ENCODE results near the gene EFNA5. TPM values are rescaled to one million over a fixed set of nuclear protein-coding genes. Genes with fewer than 3 reads are reported as not detected.

The EFNA5 gene
- total and polyA plus RNA-seq, 10 of the 15 experiments (the other 5 are each of a cell fraction or from before 2014, with no cell fraction given) = 0.19 to 12.6 (median 3.9) TPM

- no peak overlapping the region for H2AFZ ChIP-seq (ENCODE audit: control insufficient read depth, low read depth, low read length)
- no peaks in the 10 kb centered on the region for H4K20me1 ChIP-seq (ENCODE audit: control insufficient read depth, insufficient read depth)
- CTCF ChIA-PET = interaction anchor here (0.9 to 1.3 kb wide), 3 partner anchors 9 to 29 kb away, joined by 3 read pairs; no protein-coding TSS in a partner anchor
- TF ChIP-seq, protein P1, sequence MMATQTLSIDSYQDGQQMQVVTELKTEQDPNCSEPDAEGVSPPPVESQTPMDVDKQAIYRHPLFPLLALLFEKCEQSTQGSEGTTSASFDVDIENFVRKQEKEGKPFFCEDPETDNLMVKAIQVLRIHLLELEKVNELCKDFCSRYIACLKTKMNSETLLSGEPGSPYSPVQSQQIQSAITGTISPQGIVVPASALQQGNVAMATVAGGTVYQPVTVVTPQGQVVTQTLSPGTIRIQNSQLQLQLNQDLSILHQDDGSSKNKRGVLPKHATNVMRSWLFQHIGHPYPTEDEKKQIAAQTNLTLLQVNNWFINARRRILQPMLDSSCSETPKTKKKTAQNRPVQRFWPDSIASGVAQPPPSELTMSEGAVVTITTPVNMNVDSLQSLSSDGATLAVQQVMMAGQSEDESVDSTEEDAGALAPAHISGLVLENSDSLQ (IDR thresholded peaks at IDR 0.05) = peak; percentile 60; the same call in 1 of the 2 replicates
- TF ChIP-seq IKZF2 (IDR thresholded peaks at IDR 0.05) = peak; percentile 56 to 57; a peak in 2 of 4 replicates
- TF ChIP-seq EED (IDR thresholded peaks at IDR 0.05; ENCODE audit: low read depth) = peak; percentile 37; the same call in 1 of the 2 replicates
- TF ChIP-seq, protein P2, sequence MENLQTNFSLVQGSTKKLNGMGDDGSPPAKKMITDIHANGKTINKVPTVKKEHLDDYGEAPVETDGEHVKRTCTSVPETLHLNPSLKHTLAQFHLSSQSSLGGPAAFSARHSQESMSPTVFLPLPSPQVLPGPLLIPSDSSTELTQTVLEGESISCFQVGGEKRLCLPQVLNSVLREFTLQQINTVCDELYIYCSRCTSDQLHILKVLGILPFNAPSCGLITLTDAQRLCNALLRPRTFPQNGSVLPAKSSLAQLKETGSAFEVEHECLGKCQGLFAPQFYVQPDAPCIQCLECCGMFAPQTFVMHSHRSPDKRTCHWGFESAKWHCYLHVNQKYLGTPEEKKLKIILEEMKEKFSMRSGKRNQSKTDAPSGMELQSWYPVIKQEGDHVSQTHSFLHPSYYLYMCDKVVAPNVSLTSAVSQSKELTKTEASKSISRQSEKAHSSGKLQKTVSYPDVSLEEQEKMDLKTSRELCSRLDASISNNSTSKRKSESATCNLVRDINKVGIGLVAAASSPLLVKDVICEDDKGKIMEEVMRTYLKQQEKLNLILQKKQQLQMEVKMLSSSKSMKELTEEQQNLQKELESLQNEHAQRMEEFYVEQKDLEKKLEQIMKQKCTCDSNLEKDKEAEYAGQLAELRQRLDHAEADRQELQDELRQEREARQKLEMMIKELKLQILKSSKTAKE (IDR thresholded peaks at IDR 0.05; ENCODE audit: low read depth, poor library complexity, severe bottlenecking) = peak; percentile 62
- peak; percentile 64 for TF ChIP-seq NR2F1 (conservative IDR thresholded peaks at IDR 0.05)
- no peak for TF ChIP-seq SREBF1 (IDR thresholded peaks at IDR 0.05; ENCODE audit: low read length)
- TF ChIP-seq MTA2 (IDR thresholded peaks at IDR 0.05; ENCODE audit: low read depth) = peak; percentile 18; the same call in 1 of the 2 replicates
- no peak for TF ChIP-seq SMC3 (IDR thresholded peaks at IDR 0.05; ENCODE audit: borderline replicate concordance, low read length)
- TF ChIP-seq RUNX3 (IDR thresholded peaks at IDR 0.05; ENCODE audit: low read length) = peak; percentile 61
- ATAC-seq (peak; percentile 75), DNase-seq (ENCODE audit: low read depth, low spot score) (peak; percentile 52), FAIRE-seq (no peak)
- BruUV-seq (replicated peaks) = no TSS peak
- intact Hi-C loops (cut with micrococcal nuclease; ENCODE audit: unreplicated experiment) = no loop called here
- in situ Hi-C loops (cut with MboI) = no loop called here
- H3K4me1 ChIP-seq (ENCODE audit: control insufficient read depth, insufficient read depth, low read length) = peaks cover 3% of the 10 kb centered on the region; the same call in 1 of the 2 replicates
- no peaks in the 10 kb centered on the region for H3K27me3 ChIP-seq (replicated peaks in 1 of 2; ENCODE audit: control insufficient read depth in 2 of 2, insufficient read depth in 2 of 2, low read length in 1 of 2)
- peaks cover 11% of the 10 kb centered on the region for H3K79me2 ChIP-seq (ENCODE audit: control insufficient read depth, insufficient read depth, low read length)
- no peak overlapping the region for H3K9ac ChIP-seq (ENCODE audit: control insufficient read depth, insufficient read depth, low read length)
- POLR2A ChIA-PET = interaction anchor here (1.6 kb wide), 1 partner anchor 10 kb away, joined by 5 read pairs; no protein-coding TSS in a partner anchor
- RAD21 ChIA-PET (ENCODE audit: unreplicated experiment) = interaction anchor here (0.6 to 5.3 kb wide), 2 partner anchors 10 to 29 kb away, joined by 3 to 24 read pairs; no protein-coding TSS in a partner anchor
- no peak overlapping the region for H3K27ac ChIP-seq (ENCODE audit: control insufficient read depth, insufficient read depth)
- SMC1A ChIA-PET (ENCODE audit: uncharacterized antibody, unreplicated experiment) = interaction anchor here (1.2 to 7.2 kb wide), 5 partner anchors 8 to 123 kb away, joined by 3 to 58 read pairs (median 7); no protein-coding TSS in a partner anchor
- H3K9me3 ChIP-seq (replicated peaks; ENCODE audit: control insufficient read depth, insufficient read depth, low read length) = no peaks in the 10 kb centered on the region
- H3K4me2 ChIP-seq (ENCODE audit: control insufficient read depth, insufficient read depth) = no peak overlapping the region
- H3K36me3 ChIP-seq (ENCODE audit: control insufficient read depth in 2 of 2, insufficient read depth in 2 of 2, low read length in 1 of 2) = no peaks in the 10 kb centered on the region
- 12% methylated on average over 4 of the region's 4 CpGs for WGBS (ENCODE audit: insufficient coverage, insufficient replicate concordance, low lambda C conversion rate, missing lambda C conversion rate)
- H3K4me3 ChIP-seq = no peak overlapping the region; the same call in 1 of the 2 replicates
Measured at GRCh38 chr5:107542428-107542827, 128.3 kb downstream of the EFNA5 start.
